A673 (cell line): ENCODE measurements around the gene SUV39H2.

ENCODE experiments used
- CTCF ChIP-seq: fragments of 300-800, 200-600 bp; sonication (generic); conservative IDR thresholded peaks from 2 replicates; pipeline ENCODE4 v1.5.1; 2017; ENCODE audit warnings: low read depth, mild to moderate bottlenecking, antibody characterized with exemption, low read length, moderate library complexity, mixed read lengths
- EZH2 ChIP-seq: fragments of 200-600 bp; sonication (generic); IDR thresholded peaks from 2 replicates; pipeline ENCODE4 v1.6.1; 2017; ENCODE audit warnings: borderline replicate concordance, low read depth, mild to moderate bottlenecking, mixed read lengths, antibody characterized with exemption, low read length; ENCODE audit not compliant: poor library complexity, severe bottlenecking

- TF ChIP-seq CTCF, result no peak
- no peak for TF ChIP-seq EZH2
These were observed 32.3 kb downstream of the SUV39H2 start for GRCh38 chr10:14910953-14911352.
